ENCODE results near the gene HLCS. TPM values are rescaled to one million over a fixed set of nuclear protein-coding genes. Genes with fewer than 3 reads are reported as not detected.
"Not testable (repeated sequence)": the region's sequence is repeated elsewhere in the genome, so short reads cannot be mapped to it uniquely, and the experiment has no call there.

The HLCS gene
- total RNA-seq, 4 donors from 2014 or later: 3.1 to 19.4 (median 8.9) TPM

- 94 to 95% methylated on average over 13 of the region's 13 CpGs for WGBS, 2 donors
- intact Hi-C loops (cut with DNase I; ENCODE audit: low total_unique reads): no loop called here
- no peak overlapping the region for H3K4me3 ChIP-seq (ENCODE audit: low read depth, poor library complexity, severe bottlenecking)
- no peak for DNase-seq (ENCODE audit: low spot score in 2 of 2)
- TF ChIP-seq POLR2A (IDR thresholded peaks at IDR 0.05): no peak
- no peak for TF ChIP-seq CTCF (IDR thresholded peaks at IDR 0.05)
These were observed 148.6 kb downstream of the HLCS start for GRCh38 chr21:36817732-36818450.

- intact Hi-C loops (cut with DNase I; ENCODE audit: low total_unique reads): no loop called here
- DNase-seq (ENCODE audit: low spot score in 2 of 2): no peak
- no peak overlapping the region for H3K4me3 ChIP-seq (ENCODE audit: low read depth, poor library complexity, severe bottlenecking)
- TF ChIP-seq CTCF (IDR thresholded peaks at IDR 0.05): no peak
- TF ChIP-seq POLR2A (IDR thresholded peaks at IDR 0.05): no peak
- 79% methylated on average over 9 of the region's 9 CpGs for WGBS, 2 donors
These were observed 149.8 kb downstream of the HLCS start for GRCh38 chr21:36816561-36817130.

- DNase-seq (ENCODE audit: low spot score in 2 of 2); H3K4me3 ChIP-seq (ENCODE audit: low read depth, poor library complexity, severe bottlenecking); intact Hi-C loops (cut with DNase I; ENCODE audit: low total_unique reads): not testable (repeated sequence)
These were observed 150.4 kb downstream of the HLCS start for GRCh38 chr21:36816026-36816425.

- 94 to 98% methylated on average over 4 of the region's 4 CpGs for WGBS, 2 donors
- no peak overlapping the region for H3K4me3 ChIP-seq (ENCODE audit: low read depth, poor library complexity, severe bottlenecking)
- TF ChIP-seq POLR2A (IDR thresholded peaks at IDR 0.05) (no peak), CTCF (IDR thresholded peaks at IDR 0.05) (no peak)
- no peak for DNase-seq (ENCODE audit: low spot score in 2 of 2)
- intact Hi-C loops (cut with DNase I; ENCODE audit: low total_unique reads): no loop called here
These were observed 151.2 kb downstream of the HLCS start for GRCh38 chr21:36815284-36815683.

GRCh38 chr21:36813052-36813451, 153.4 kb downstream of the HLCS start:
- no peak overlapping the region for H3K4me3 ChIP-seq (ENCODE audit: low read depth, poor library complexity, severe bottlenecking)
- 23 to 33% methylated on average over 3 of the region's 3 CpGs for WGBS, 2 donors
- intact Hi-C loops (cut with DNase I; ENCODE audit: low total_unique reads): no loop called here
- DNase-seq (ENCODE audit: low spot score in 2 of 2): no peak
- TF ChIP-seq CTCF (IDR thresholded peaks at IDR 0.05): no peak
- TF ChIP-seq POLR2A (IDR thresholded peaks at IDR 0.05): no peak

GRCh38 chr21:36811762-36812161, 154.7 kb downstream of the HLCS start:
- no peak for DNase-seq (ENCODE audit: low spot score in 2 of 2)
- WGBS, 2 donors: 86 to 88% methylated on average over 6 to 7 of the region's 7 CpGs
- no peak overlapping the region for H3K4me3 ChIP-seq (ENCODE audit: low read depth, poor library complexity, severe bottlenecking)
- no peak for TF ChIP-seq CTCF (IDR thresholded peaks at IDR 0.05)
- no peak for TF ChIP-seq POLR2A (IDR thresholded peaks at IDR 0.05)
- intact Hi-C loops (cut with DNase I; ENCODE audit: low total_unique reads): no loop called here
